CD14-positive monocyte (primary cell): ENCODE results near the gene LBR. TPM values are rescaled to one million over a fixed set of nuclear protein-coding genes. Genes with fewer than 3 reads are reported as not detected.

ENCODE experiments used
- DNase-seq, 3 donors: peaks; one replicate each; pipeline ENCODE4 v3.0.0-alpha.2; 2011 to 2022
- H2AFZ ChIP-seq: 2 replicates; pipeline ENCODE4 v1.6.0; 2012; ENCODE audit warnings: mild to moderate bottlenecking, low read depth, low read length, inconsistent platforms; ENCODE audit not compliant: insufficient read depth, poor library complexity, severe bottlenecking
- H3K27ac ChIP-seq, 2 donors: 1 replicate in 1 of 2; 2 replicates in 1 of 2; pipeline ENCODE4 v1.5.1; 2012 to 2013; ENCODE audit warnings: low read length in 2 of 2, control low read depth in 1 of 2, inconsistent platforms in 1 of 2, low read depth in 1 of 2, mild to moderate bottlenecking in 1 of 2
- H3K27me3 ChIP-seq, 2 donors: one replicate each; pipeline versions ENCODE4 v1.6.0 to v1.6.1; 2011 to 2013; ENCODE audit warnings: low read length in 2 of 2; ENCODE audit not compliant: control insufficient read depth in 2 of 2, insufficient read depth in 2 of 2
- H3K36me3 ChIP-seq, 2 donors: replicated peaks in 1 of 2; 1 replicate in 1 of 2; 2 replicates in 1 of 2; pipeline versions ENCODE4 v1.5.1 to v1.6.1; 2012 to 2013; ENCODE audit warnings: low read length in 2 of 2, control low read depth in 1 of 2, inconsistent platforms in 1 of 2, mild to moderate bottlenecking in 1 of 2; ENCODE audit not compliant: insufficient read depth in 2 of 2, control insufficient read depth in 1 of 2
- H3K4me1 ChIP-seq, 2 donors: 1 replicate in 1 of 2; 2 replicates in 1 of 2; pipeline versions ENCODE4 v1.5.1 to v1.6.1; 2012 to 2013; ENCODE audit warnings: low read length in 2 of 2, control low read depth in 1 of 2, inconsistent platforms in 1 of 2, mild to moderate bottlenecking in 1 of 2, moderate library complexity in 1 of 2; ENCODE audit not compliant: insufficient read depth in 2 of 2, control insufficient read depth in 1 of 2
- H3K4me2 ChIP-seq: replicated peaks from 2 replicates; pipeline ENCODE3; 2012; ENCODE audit warnings: low read length, moderate library complexity, mild to moderate bottlenecking; ENCODE audit not compliant: poor library complexity, severe bottlenecking; ENCODE audit errors: extremely low read depth
- H3K4me3 ChIP-seq, 3 experiments: fragments of 200-600 bp in 1 of 3; sonication (generic) in 1 of 3; replicated peaks in 1 of 3; 1 replicate in 2 of 3; 2 replicates in 1 of 3; pipeline ENCODE4 v1.5.1; 2011 to 2013; ENCODE audit warnings: low read length in 3 of 3, mild to moderate bottlenecking in 3 of 3, control low read depth in 2 of 3, low read depth in 2 of 3, inconsistent platforms in 1 of 3, moderate library complexity in 1 of 3
- H3K79me2 ChIP-seq: 2 replicates; pipeline ENCODE4 v1.6.0; 2012; ENCODE audit warnings: mild to moderate bottlenecking, control low read depth, inconsistent platforms, low read length, moderate library complexity; ENCODE audit not compliant: insufficient read depth
- H3K9ac ChIP-seq: 2 replicates; pipeline ENCODE4 v1.6.0; 2017; ENCODE audit warnings: low read length, mild to moderate bottlenecking; ENCODE audit not compliant: insufficient read depth, poor library complexity, severe bottlenecking
- H3K9me3 ChIP-seq, 2 donors: replicated peaks in 1 of 2; 1 replicate in 1 of 2; 2 replicates in 1 of 2; pipeline versions ENCODE4 v1.5.1 to v1.6.1; 2012 to 2013; ENCODE audit warnings: low read length in 2 of 2, control low read depth in 1 of 2; ENCODE audit not compliant: control insufficient read depth in 1 of 2, insufficient read depth in 1 of 2
- H4K20me1 ChIP-seq: 2 replicates; pipeline ENCODE4 v1.6.0; 2012; ENCODE audit warnings: mild to moderate bottlenecking, low read length, control low read depth, moderate library complexity; ENCODE audit not compliant: insufficient read depth
- H3K27ac Mint-ChIP-seq, 7 donors: one replicate each; pipeline ENCODE4 v1.8.0; 2020; ENCODE audit warnings: mild to moderate bottlenecking in 7 of 7, mixed read lengths in 7 of 7, moderate library complexity in 6 of 7, inconsistent platforms in 2 of 7
- H3K27me3 Mint-ChIP-seq, 3 donors: one replicate each; pipeline ENCODE4 v1.8.0; 2021 to 2022; ENCODE audit warnings: low read depth in 3 of 3, mild to moderate bottlenecking in 3 of 3, mixed read lengths in 3 of 3, moderate library complexity in 3 of 3, inconsistent platforms in 1 of 3
- H3K36me3 Mint-ChIP-seq, 2 donors: one replicate each; pipeline ENCODE4 v1.8.0; 2020; ENCODE audit warnings: mixed read lengths in 2 of 2, inconsistent platforms in 1 of 2, mild to moderate bottlenecking in 1 of 2
- H3K4me1 Mint-ChIP-seq: one replicate; pipeline ENCODE4 v1.8.0; 2020; ENCODE audit warnings: mild to moderate bottlenecking, mixed read lengths
- H3K4me3 Mint-ChIP-seq, 2 donors: one replicate each; pipeline ENCODE4 v1.8.0; 2020; ENCODE audit warnings: mild to moderate bottlenecking in 2 of 2, mixed read lengths in 2 of 2, moderate library complexity in 1 of 2
- H3K9me3 Mint-ChIP-seq, 7 donors: one replicate each; pipeline ENCODE4 v1.8.0; 2020 to 2022; ENCODE audit warnings: mixed read lengths in 7 of 7, mild to moderate bottlenecking in 6 of 7, moderate library complexity in 6 of 7, inconsistent platforms in 2 of 7
- WGBS: methylation state at CpG from one replicate; pipeline ENCODE4 v1.1.5; 2013; ENCODE audit warnings: missing lambda C conversion rate; ENCODE audit not compliant: insufficient coverage; 5-methylcytosine and 5-hydroxymethylcytosine counted together
- intact Hi-C, 2 donors: fragments of 100-400 bp; cut with micrococcal nuclease; formaldehyde crosslinking; loops; one replicate each; pipeline versions ENCODE4 v1.15.0 to v1.15.1; 2023
- polyA plus RNA-seq, 3 donors: library from polyadenylated mRNA; depleted of rRNA in 1 of 3; unstranded in 2 of 3; stranded (reverse) in 1 of 3; fragments of 300-500 nt in 2 of 3; fragments of >200 nt in 1 of 3; fragmentation: Illumina TruSeq in 2 of 3; gene quantifications; 1 replicate in 2 of 3; 2 replicates in 1 of 3; pipeline ENCODE4 v1.2.3, GENCODE V29; 2012 to 2021
- TF ChIP-seq, protein P1 (sequence below): fragments of 200-600 bp; IDR thresholded peaks from one replicate; pipeline ENCODE4 v1.8.0; 2022; ENCODE audit warnings: antibody characterized with exemption, mild to moderate bottlenecking

The LBR gene
- polyA plus RNA-seq, 3 donors: 31.8 to 125 (median 100) TPM

DNA sequence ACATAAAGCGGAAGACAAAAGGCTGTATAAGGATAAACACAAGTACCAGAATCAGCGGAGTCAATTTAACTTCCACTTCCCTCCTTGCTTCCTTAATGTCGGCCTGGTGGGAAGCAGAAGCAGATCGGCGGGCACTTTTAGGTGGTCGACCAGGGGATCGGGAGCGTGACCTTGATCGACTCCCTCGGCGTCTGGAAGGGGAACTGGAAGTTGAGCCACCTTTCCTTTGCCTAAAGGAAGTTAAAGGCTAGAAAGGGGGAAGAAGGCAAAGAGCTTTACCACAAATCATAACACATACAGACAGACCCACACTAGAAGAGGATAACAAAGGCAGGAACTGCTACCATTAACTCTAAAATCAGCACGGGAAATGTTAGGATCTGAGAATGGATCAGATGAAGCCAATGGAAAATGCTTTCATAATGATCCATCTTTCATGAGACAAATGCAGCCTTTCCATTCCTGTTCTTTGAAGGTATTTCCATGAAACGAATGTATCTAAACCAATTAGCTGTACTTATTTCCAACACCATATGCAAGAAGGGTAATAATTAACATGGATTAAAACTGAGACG, 5.7 kb downstream of the LBR start:
- H3K4me1 ChIP-seq: peaks cover 49 to 60% of the 10 kb centered on the region in 2 donors
- H3K4me2 ChIP-seq: peak overlapping the region; percentile 70
- intact Hi-C loops: no loop called here
- H3K79me2 ChIP-seq: peaks cover 100% of the 10 kb centered on the region
- peaks cover 43 to 45% of the 10 kb centered on the region in 2 donors for H3K36me3 Mint-ChIP-seq
- H3K9me3 ChIP-seq: no peaks in the 10 kb centered on the region
- no peaks in the 10 kb centered on the region for H3K27me3 ChIP-seq
- H4K20me1 ChIP-seq: peaks cover 86% of the 10 kb centered on the region
- DNase-seq: peak in 2 of 3 donors; percentile 33 to 41
- peak overlapping the region; percentile 37 to 82 for H3K27ac ChIP-seq
- H3K4me1 Mint-ChIP-seq: peaks cover 57% of the 10 kb centered on the region
- H2AFZ ChIP-seq: peak overlapping the region; percentile 57
- peaks cover 0 to 3% (median 0%) of the 10 kb centered on the region in 3 donors for H3K27me3 Mint-ChIP-seq
- H3K9ac ChIP-seq: no peak overlapping the region
- WGBS: 0% methylated on average over 1 of the region's 14 CpGs
- TF ChIP-seq, protein P1, sequence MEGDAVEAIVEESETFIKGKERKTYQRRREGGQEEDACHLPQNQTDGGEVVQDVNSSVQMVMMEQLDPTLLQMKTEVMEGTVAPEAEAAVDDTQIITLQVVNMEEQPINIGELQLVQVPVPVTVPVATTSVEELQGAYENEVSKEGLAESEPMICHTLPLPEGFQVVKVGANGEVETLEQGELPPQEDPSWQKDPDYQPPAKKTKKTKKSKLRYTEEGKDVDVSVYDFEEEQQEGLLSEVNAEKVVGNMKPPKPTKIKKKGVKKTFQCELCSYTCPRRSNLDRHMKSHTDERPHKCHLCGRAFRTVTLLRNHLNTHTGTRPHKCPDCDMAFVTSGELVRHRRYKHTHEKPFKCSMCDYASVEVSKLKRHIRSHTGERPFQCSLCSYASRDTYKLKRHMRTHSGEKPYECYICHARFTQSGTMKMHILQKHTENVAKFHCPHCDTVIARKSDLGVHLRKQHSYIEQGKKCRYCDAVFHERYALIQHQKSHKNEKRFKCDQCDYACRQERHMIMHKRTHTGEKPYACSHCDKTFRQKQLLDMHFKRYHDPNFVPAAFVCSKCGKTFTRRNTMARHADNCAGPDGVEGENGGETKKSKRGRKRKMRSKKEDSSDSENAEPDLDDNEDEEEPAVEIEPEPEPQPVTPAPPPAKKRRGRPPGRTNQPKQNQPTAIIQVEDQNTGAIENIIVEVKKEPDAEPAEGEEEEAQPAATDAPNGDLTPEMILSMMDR: no peak
- H3K36me3 ChIP-seq: peaks cover 34 to 42% of the 10 kb centered on the region in 2 donors
- peak overlapping the region; percentile 1 to 64 (median 15) for H3K4me3 ChIP-seq
- peak overlapping the region; percentile 80 to 97 (median 94) for H3K27ac Mint-ChIP-seq
- peak overlapping the region; percentile 81 to 93 for H3K4me3 Mint-ChIP-seq
- no peaks in the 10 kb centered on the region for H3K9me3 Mint-ChIP-seq

DNA sequence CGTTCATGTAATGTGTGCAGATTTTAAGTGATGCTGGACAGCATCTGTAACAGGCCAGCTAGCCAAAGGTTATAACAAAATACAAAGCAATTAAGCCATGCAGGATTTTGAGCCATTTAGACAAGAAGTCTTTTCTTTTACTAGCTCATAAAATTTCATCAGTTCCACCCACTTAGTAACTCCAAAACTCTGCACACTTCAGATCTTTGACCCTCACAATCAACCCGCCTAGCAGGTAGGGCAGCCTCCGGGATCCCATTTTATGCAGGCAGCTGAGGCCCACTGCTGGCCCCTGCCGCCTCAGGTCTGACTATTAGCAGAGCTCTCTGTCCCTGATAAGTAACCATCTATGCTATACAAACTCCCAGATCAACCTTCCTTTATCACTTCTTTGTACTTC, 9.2 kb downstream of the LBR start:
- Histone ChIP-seq H3K36me3 (peaks cover 60 to 77% of the 10 kb centered on the region in 2 donors), H3K27me3 (no peaks in the 10 kb centered on the region), H3K9ac (no peak overlapping the region), H3K9me3 (no peaks in the 10 kb centered on the region), H3K79me2 (peaks cover 100% of the 10 kb centered on the region), H3K4me2 (no peak overlapping the region), H2AFZ (no peak overlapping the region), H3K27ac (peak overlapping the region in 1 of 2 donors; percentile 23), H3K4me1 (peaks cover 35 to 47% of the 10 kb centered on the region in 2 donors), H3K4me3 (no peak overlapping the region), H4K20me1 (peaks cover 85% of the 10 kb centered on the region)
- no peak for DNase-seq
- Mint-ChIP-seq H3K9me3 (no peaks in the 10 kb centered on the region), H3K4me3 (no peak overlapping the region), H3K36me3 (peaks cover 75 to 76% of the 10 kb centered on the region in 2 donors), H3K27ac (peak overlapping the region in 2 of 7 donors; percentile 52 to 76), H3K27me3 (no peaks in the 10 kb centered on the region), H3K4me1 (peaks cover 49% of the 10 kb centered on the region)
- 96% methylated on average over 3 of the region's 4 CpGs for WGBS
- TF ChIP-seq, protein P1: no peak
- intact Hi-C loops: no loop called here
